GM21528 (cell line): ENCODE data around the gene CYP46A1.

Experiments
- ATAC-seq: cut with Tn5 transposase; IDR thresholded peaks from one replicate; pipeline ENCODE4 v1.9.1; 2021; ENCODE audit warnings: mild to moderate bottlenecking, moderate library complexity; ENCODE audit not compliant: unreplicated experiment, low FRiP score

Gene CYP46A1

GRCh38 chr14:99725774-99726537, 41.9 kb downstream of the CYP46A1 start:
- ATAC-seq = no peak

GRCh38 chr14:99726538-99727095, 42.5 kb downstream of the CYP46A1 start:
- no peak for ATAC-seq

GRCh38 chr14:99727096-99727870, 43.2 kb downstream of the CYP46A1 start:
- ATAC-seq = no peak

- ATAC-seq = no peak
Observed at GRCh38 chr14:99728231-99728920, 44.3 kb downstream of the CYP46A1 start.

GRCh38 chr14:99728981-99729451, 44.9 kb downstream of the CYP46A1 start:
- ATAC-seq = no peak

DNA sequence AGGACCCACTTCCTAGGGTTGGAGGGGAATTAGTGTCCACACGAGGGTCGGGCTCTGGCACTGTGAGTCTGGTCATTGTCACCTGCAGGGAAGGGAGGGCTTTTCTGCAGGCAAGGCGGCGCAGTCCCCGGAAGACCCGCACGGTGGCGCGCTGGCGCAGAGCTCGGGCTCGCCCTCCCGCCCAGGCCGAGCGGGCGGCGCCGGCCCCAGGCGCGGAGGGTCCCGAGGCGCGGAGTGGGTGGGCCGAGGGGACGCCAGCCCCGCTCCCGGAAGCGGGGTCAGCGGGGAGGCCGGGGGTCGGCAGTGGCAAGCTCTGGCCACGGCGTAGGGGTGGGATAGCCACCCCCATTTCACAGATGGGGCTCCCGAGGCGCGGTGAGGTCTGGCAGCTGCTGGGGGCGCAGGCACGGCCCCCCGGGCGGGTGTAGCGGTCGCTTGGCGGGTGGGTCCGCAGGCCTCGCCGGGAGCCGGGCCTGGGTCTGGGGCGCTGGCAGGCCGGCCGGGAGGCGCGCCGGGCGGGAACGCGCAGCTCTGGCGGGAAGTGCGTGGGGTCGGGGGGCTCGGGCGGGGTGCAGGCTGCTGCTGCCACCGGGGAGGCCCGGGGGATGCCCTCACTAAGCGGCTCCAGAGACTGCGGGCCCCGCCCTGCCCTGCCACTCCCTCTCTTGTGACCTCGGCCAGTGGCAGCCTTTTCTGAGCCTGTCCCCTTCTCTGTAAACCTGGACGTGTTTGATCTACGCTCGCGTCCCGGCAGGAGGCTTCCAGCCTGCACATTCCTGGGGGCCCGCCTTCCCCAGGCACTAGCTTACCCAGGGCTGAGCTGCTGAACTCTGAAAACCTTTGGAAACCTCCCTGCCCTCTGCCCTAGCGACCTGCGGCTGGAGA, 46.1 kb downstream of the CYP46A1 start:
- peak; percentile 62 for ATAC-seq

GRCh38 chr14:99730876-99731546, 46.9 kb downstream of the CYP46A1 start:
- no peak for ATAC-seq

- no peak for ATAC-seq
Observed at GRCh38 chr14:99731547-99732435, 47.7 kb downstream of the CYP46A1 start.

- no peak for ATAC-seq
Observed at GRCh38 chr14:99732436-99733210, 48.5 kb downstream of the CYP46A1 start.

DNA sequence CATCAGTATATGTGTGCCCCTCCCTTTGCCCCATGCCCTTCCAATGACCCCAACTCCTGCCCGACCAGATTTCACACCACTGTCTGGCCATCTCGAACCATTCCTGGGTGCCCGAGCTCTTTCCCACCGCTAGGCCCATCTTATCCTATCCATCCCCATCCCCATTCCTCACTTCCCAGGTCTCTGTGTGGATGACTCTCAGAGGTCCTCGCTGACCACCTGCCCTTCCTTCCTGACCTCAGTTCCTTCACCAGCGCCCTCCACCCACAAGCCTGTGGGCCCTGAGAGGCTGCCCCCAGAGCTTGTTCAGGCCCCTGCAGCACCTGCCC, 49.1 kb downstream of the CYP46A1 start:
- ATAC-seq = no peak

DNA sequence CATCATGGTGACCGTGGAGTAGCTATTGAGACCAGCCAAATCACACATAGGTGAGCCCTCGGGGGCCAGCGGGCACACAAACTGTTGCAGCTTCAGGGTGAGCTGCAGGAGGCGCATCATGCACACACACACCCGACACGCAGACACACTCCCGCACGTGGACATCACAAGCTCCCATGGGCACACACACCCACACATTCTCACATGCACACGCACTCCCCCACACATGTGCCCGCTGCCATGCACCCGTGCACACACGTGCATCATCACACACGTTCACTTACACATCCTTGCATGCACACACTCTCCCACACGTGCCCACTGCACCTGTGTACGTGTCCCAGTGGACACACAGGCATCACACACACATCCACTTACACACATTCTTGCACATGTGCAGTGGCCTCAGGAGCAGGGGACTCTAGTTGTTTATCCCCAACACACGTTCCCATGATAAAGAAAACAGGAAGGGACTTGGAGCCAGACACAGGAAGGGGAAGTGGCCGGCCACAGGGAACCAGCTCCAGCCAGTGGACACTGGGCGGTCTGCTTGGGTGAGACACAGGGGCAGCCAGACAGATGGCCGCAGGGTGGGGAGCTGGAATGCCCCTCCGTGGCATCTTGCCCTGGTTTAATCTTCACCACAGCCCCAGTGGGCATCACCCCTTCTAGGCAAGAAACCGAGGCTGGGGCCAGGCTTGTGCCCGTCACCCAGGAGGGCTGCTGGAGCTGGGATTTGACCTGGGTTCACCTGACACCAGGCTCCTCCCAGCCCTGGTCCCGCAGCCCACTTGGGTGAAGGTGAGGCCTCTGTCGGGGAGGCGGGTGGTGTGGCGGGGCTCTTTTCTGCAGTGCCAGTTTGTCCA, 49.7 kb downstream of the CYP46A1 start:
- no peak for ATAC-seq

DNA sequence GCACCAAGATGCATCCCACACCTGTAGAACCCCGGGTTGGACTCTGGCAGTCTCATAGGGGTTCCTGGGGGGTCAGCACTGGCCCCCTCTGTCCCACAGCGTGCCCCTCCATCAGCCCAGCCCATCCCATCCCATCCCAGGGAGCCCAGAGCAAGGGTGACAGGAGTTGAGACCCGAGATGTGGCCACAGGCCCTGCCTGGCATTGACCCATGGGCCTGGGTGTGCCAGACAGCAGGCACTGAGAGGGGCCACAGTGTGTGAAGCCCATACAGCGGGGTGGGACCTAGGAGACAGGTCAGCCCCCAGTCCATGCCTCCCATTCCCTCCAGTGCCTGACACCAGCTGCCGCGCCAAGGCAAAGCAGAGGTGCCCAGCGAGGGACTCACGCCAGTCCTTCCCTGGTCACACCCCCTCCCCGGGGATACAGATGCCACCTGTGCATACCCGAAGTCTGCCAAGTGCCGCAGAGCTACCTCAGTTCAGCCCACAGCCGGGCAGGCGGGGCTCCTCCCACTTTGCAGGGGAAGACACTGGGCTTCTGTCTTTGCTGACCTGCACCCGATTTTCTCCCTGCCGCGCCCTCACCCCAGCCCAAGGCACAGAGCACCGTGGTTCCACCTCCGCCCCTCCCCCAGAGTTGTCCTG, 50.4 kb downstream of the CYP46A1 start:
- no peak for ATAC-seq

DNA sequence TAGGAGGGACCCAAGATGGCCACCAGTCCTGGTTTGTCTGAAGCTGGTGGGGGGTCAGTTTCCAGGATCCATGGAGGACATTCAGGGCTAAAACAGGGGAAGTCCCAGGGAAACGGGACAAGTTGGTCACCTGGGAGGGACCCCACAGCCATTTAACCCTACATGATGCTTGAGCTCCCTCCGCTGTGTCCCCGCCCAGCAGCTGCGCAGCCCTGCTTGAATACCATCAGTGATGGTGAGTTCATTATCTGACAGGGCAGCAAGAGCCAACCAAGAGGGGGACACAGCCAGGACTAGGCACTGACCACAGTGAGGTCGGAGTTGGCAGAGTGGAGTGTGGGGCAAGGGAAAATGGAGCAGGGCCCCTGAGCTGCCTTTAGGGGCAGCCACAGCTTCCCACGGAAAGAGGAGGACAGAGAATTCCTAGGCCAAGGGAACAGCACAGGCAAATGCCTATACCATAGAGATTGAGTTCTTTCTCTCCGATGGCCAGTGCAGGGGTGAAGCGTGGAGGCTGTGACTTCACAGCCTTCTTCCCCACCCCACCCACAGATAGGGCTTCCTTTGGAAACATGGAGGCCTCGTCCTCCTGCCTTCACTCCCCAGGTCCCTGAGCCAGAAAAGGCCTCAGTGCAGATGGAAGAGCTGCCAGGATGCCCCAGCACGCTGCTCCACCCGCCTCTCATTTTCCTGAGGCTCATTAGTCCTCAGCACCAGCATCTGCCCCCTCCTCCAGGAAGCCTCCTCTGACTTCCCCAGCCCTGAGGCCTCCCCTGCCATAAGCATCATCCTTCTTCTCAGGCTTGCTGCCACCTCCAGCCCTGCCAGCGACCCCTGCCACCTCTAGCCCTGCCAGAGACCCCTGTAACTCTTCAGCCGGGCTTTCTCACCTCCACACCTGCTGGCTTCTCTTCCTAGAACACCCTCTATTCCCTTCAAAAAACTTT, 51.4 kb downstream of the CYP46A1 start:
- no peak for ATAC-seq

DNA sequence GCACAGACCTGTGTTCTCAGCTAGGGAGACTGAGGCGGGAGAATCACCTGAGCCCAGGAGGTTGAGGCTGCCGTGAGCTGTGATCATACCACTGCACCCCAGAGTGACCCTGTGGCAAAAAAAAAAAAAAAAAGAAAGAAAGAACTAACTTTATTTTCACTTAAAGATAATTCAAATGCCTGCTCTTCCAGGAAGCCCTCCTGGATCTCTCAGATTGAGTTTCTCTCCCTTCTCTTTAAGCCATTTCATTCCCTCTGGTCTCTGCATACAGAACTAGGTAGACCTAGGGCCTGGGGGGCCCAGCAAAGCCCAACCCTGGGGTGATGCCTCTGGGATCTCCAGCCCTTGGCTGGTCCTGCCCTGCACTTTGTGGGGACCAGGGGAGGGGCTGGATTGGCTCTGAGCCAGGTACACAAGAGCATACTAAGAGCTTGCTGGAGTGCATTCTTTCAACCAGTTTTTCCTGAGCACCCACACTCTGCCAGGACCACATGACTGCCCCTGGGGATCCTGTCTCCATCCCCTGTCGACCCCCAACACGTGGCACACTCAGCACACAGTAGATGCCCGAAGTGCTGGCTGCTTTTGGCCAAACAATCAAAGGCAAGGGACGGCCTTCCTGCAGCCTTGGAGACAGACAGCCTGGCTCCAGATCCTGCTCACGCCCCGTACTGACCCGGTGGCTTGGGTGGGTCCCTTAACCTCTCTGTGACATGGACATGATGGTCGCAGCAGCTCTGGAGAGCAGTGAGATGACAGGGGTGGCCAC, 52.7 kb downstream of the CYP46A1 start:
- no peak for ATAC-seq
